ENCODE results near the gene ADAM10. TPM values are rescaled to one million over a fixed set of nuclear protein-coding genes. Genes with fewer than 3 reads are reported as not detected.

ADAM10 gene
- total and polyA plus RNA-seq, 2 of the 4 experiments (the other 2 are of a cell fraction) = 110 to 185 TPM

- Histone ChIP-seq H3K27me3 (ENCODE audit: control insufficient read depth, insufficient read depth, low read length) (no peaks in the 10 kb centered on the region), H3K9me3 (ENCODE audit: control insufficient read depth, insufficient read depth, low read length) (no peaks in the 10 kb centered on the region), H3K18ac (ENCODE audit: low read depth, low read length) (no peak overlapping the region), H3K56ac (ENCODE audit: extremely low read depth, insufficient read depth, low read length) (no peak overlapping the region), H2AFZ (replicated peaks; ENCODE audit: low read length, poor library complexity) (no peak overlapping the region), H3K23ac (ENCODE audit: low read depth, low read length) (no peak overlapping the region), H3K4me3 (ENCODE audit: insufficient read depth, low read depth, low read length) (no peak overlapping the region), H2AK9ac (replicated peaks; ENCODE audit: low read depth, low read length, poor library complexity) (no peak overlapping the region), H4K20me1 (ENCODE audit: insufficient read depth, low read length) (no peaks in the 10 kb centered on the region), H2BK120ac (ENCODE audit: low read depth, low read length) (no peak overlapping the region), H4K91ac (ENCODE audit: insufficient read depth, low read depth, low read length) (no peak overlapping the region), H2AK5ac (ENCODE audit: low read depth, low read length) (no peak overlapping the region), H3K9ac (ENCODE audit: low read depth, low read length) (no peak overlapping the region), H3K27ac (ENCODE audit: insufficient read depth, low read length) (no peak overlapping the region), H3K79me1 (ENCODE audit: low read depth in 1 of 2, low read length in 2 of 2) (peaks cover 9 to 11% of the 10 kb centered on the region in 2 experiments), H2BK20ac (ENCODE audit: low read depth, low read length) (no peak overlapping the region), H3K9me1 (ENCODE audit: insufficient read depth, low read length) (0 out of 2 replicates have a peak, but pooled peaks cover 4% of the 10 kb centered on the region), H4K8ac (ENCODE audit: low read depth in 2 of 2, low read length in 2 of 2) (no peak overlapping the region), H2BK5ac (ENCODE audit: low read depth, low read length, poor library complexity, severe bottlenecking) (no peak overlapping the region), H3K4ac (ENCODE audit: low read depth, low read length) (no peak overlapping the region), H3K36me3 (ENCODE audit: control insufficient read depth, insufficient read depth, low read length) (peaks cover 3% of the 10 kb centered on the region), H2BK15ac (ENCODE audit: low read depth, low read length) (no peak overlapping the region), H4K5ac (ENCODE audit: low read depth, low read length) (no peak overlapping the region), H3K4me1 (ENCODE audit: control insufficient read depth, insufficient read depth, low read length) (no peaks in the 10 kb centered on the region), H3K14ac (replicated peaks; ENCODE audit: low read depth, low read length) (no peak overlapping the region), H3K4me2 (ENCODE audit: low read depth, low read length) (no peak overlapping the region)
- no TSS peak for BruUV-seq (replicated peaks)
- ATAC-seq (ENCODE audit: low read depth) = no peak
- no peak for DNase-seq
- in situ Hi-C loops (cut with MboI; ENCODE audit: low sequenced_read_pairs) = no loop called here
- WGBS, 2 experiments (ENCODE audit: extremely low coverage in 2 of 2, insufficient read length in 1 of 2) = no CpG with 5 or more reads among the region's 2 CpGs
- intact Hi-C loops (cut with micrococcal nuclease) = no loop called here
- TF ChIP-seq BHLHE40 (IDR thresholded peaks at IDR 0.05; ENCODE audit: low read depth, low read length) (no peak), ELK1 (IDR thresholded peaks at IDR 0.05; ENCODE audit: borderline replicate concordance, low read depth, low read length) (no peak), CEBPB (IDR thresholded peaks at IDR 0.05; ENCODE audit: low read depth, low read length) (no peak), RCOR1 (IDR thresholded peaks at IDR 0.05; ENCODE audit: insufficient replicate concordance, low read length) (no peak), FOS (IDR thresholded peaks at IDR 0.05; ENCODE audit: low read depth, low read length) (no peak), USF2 (IDR thresholded peaks at IDR 0.05; ENCODE audit: low read depth, low read length) (no peak), CTCF (conservative IDR thresholded peaks at IDR 0.05; ENCODE audit: low read depth, low read length) (no peak), CHD1 (IDR thresholded peaks at IDR 0.05; ENCODE audit: low read depth, low read length) (no peak), MAZ (IDR thresholded peaks at IDR 0.05; ENCODE audit: borderline replicate concordance, low read depth, low read length) (no peak)
- dilution Hi-C loops (cut with HindIII; ENCODE audit: low sequenced_read_pairs, unreplicated experiment) = no loop called here
- ChIA-PET POLR2A (ENCODE audit: unreplicated experiment) (no interaction called here), CTCF (no interaction called here)
These were observed 100.3 kb downstream of the ADAM10 start for GRCh38 chr15:58649175-58649574.
